GM19455 (cell line): ENCODE data around the gene ANKRD37.
"Not testable (repeated sequence)": the region's sequence is repeated elsewhere in the genome, so short reads cannot be mapped to it uniquely, and the experiment has no call there.

Experiments used
- ATAC-seq: cut with Tn5 transposase; IDR thresholded peaks from one replicate; pipeline ENCODE4 v1.9.1; 2021; ENCODE audit not compliant: unreplicated experiment

Gene ANKRD37, protein sequence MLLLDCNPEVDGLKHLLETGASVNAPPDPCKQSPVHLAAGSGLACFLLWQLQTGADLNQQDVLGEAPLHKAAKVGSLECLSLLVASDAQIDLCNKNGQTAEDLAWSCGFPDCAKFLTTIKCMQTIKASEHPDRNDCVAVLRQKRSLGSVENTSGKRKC

GRCh38 chr4:185396724-185397385, at the start of gene ANKRD37:
Gene ANKRD37, plus strand, starts transcription at chr4:185396841. Its CDS starts 83 bp downstream, at chr4:185396924.
- no peak for ATAC-seq

DNA sequence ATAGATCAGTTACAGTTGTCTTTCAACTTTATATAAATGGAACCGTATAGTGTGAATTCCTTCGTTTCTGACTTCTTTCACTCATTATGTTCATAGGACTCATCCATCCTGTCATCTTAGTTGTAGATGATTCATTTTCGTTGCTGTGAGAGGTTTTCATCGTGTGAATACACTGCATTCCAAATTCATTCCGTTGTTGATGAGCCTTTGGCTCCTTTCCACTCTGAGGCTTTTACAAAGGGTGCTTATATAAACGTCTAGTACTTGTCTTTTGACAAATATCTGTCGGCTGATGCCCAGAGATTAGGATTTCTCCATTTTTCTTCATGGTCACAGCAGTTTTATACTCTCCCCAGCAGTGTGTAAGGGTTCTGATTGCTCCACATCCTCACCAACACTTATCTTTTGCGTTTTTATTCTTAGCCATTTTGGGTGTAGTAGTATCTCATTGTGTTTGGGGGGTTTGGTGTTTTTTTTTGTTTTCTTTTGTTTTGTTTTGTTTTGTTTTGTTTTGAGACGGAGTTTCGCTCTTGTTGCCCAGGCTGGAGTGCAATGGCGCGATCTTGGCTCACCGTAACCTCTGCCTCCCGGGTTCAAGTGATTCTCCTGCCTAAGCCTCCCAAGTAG, 49.6 kb upstream of the ANKRD37 start:
- ATAC-seq, result no peak

GRCh38 chr4:185351691-185352090, 45.0 kb upstream of the ANKRD37 start:
- no peak for ATAC-seq

DNA sequence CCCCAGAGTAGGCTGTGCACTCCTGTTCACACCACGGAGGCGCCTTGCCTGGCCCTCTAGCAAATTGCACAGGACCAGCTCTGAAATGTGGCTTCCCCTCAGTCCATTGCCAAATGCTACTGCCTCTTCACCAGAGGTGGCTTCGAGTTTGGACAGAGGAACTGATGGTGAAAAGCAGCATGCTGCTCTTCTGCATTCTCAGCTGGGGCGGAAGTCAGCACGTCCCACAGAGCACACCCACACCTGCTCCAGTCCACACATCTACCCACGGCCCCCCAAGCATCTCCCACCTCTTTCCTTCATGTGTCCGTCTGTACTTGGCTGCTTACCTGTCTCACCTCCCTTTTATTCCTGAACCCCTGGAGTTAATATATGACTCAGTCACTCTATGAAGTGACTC, 44.4 kb upstream of the ANKRD37 start:
- no peak for ATAC-seq

- ATAC-seq, result no peak
These were observed 43.9 kb upstream of the ANKRD37 start for GRCh38 chr4:185352741-185353140.

DNA sequence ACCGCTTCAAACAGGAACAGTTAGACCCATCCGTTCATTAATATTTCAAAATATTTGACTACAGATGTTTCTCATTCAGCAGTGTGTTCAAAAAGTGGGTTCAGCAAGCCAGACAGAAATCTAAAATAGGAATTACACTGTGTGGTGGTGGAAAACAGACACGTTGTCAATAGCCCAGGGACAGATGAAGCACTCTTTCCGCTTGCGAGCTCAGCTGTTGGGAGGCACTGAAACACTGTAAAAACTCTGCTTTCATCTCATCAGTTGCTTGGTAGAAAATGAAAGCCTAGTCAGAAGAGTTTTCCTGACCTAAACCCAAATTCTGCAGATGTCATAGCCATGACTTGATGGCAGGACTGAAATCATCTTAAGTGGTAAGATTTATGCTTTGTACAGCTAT, 39.4 kb upstream of the ANKRD37 start:
- ATAC-seq, result no peak

DNA sequence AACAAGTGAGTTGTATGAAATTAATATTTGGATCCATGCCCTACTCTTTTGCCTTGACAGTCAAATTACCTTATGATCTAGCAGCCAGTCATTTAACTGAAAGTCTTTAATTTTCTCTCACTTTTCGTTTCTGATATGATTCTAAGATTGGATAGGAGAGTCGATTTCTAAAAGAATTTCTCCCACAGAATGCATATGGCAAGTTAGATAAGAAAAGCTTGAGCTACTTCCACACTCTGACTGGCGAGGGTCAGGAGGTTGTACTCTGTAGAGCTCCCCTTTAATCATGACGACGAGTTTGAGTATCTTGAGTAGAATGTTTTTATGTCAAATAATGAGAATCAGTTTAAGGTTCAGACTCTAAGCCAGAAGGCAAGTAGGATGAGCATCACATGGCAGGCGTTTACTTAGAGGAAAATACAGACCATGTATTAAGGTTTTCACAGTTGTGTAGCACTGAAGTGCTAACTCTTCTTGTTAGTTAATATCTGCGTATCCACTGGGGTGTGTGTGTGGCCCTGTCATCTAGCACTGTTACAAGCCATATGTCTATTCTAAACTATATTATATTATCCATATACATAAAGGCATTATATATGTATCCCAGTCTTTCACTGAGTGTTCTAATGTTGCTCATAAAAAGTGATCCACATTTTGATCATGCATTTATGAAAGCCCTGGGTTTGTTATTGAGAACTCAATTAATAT, 38.8 kb upstream of the ANKRD37 start:
- no peak for ATAC-seq

- ATAC-seq, result no peak
These were observed 38.1 kb upstream of the ANKRD37 start for GRCh38 chr4:185358514-185358913.

DNA sequence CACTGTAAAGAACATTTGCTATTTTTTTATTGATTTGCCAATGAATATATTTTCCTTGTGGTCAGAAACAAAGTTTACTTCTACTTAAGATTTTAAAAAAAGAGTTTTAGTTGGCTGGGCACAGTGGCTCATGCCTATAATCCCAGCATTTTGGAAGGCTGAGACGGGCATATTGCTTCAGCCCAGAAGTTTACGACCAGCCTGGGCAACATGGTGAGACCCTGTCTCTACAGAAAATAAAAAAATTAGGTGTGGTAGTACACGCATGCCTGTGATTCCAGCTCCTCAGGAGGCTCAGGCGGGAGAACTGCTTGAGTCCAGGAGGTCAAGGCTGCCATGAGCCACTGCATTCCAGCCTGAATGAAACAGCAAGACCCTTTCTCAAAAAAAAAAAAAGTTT, 37.7 kb upstream of the ANKRD37 start:
- ATAC-seq, result no peak

DNA sequence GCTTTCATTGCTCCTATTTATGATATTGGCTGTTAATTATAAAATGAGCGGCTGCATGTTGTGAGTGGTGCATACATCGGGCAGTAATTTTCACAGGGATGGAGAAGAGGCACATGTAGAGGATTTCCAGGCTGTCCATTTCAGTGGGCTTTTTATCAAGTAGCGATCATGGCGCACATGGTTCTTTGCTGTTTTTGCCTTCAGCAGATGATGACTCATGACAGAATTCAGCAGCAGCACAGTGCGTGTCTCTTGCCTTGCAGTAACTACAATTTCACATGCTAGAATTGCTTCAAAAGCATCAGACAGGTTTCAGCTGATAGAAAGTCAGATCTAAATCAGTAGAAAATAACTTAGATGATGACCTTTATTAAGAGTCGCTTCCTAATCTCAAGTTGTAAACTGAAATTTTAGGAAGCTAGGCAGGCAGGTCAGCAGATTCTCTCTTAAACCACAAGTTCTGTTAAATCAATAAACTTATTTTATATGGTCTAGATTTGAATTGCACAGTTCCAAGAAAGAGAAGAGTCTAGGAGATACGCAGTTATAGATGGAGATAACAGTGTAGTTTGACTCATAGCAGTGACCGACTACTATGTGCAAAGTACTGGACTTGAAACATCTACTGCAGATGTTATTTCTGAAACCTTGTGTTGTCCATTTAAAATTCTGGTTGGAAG, 36.7 kb upstream of the ANKRD37 start:
- no peak for ATAC-seq

GRCh38 chr4:185361872-185362271, 34.8 kb upstream of the ANKRD37 start:
- ATAC-seq, result no peak

GRCh38 chr4:185362570-185362969, 34.1 kb upstream of the ANKRD37 start:
- not testable (repeated sequence) for ATAC-seq

DNA sequence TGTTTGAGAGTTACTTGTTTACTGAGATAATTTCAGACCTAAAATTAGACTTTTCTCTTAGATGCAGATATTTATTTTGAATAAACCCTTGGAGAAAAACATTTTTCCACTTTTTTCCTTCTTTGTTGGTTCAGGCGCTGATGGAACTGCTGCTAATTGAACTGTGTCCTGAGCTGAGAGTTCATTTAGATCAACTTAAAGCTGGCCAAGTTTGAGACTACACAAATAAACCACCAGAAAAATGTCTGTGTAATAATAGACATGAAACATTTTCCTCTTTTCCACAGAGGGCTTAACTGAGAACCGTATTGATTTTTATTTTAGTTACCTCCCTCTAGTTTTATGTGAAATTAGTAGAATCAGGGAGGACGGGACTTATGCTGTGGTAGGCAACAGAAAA, 33.4 kb upstream of the ANKRD37 start:
- ATAC-seq, result no peak

GRCh38 chr4:185364886-185365285, 31.8 kb upstream of the ANKRD37 start:
- no peak for ATAC-seq

DNA sequence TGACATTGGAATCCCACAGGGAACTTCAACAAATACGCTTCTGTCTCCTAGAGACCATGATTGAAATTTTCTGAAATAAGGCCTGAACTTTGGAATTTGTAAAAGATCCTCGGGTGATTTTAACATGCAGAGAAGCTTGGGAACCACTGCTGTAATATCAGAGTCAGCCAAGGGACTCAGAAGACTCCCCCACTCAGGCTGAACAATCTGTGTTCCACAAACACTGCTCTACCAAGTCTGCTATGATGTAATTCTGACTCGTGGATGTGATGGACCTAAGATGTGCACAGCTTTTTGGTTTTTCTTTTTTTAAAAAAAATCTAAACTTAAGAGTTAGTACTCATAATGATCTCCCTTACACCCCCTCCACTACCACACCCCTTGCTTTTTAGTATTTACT, 26.9 kb upstream of the ANKRD37 start:
- ATAC-seq, result no peak

DNA sequence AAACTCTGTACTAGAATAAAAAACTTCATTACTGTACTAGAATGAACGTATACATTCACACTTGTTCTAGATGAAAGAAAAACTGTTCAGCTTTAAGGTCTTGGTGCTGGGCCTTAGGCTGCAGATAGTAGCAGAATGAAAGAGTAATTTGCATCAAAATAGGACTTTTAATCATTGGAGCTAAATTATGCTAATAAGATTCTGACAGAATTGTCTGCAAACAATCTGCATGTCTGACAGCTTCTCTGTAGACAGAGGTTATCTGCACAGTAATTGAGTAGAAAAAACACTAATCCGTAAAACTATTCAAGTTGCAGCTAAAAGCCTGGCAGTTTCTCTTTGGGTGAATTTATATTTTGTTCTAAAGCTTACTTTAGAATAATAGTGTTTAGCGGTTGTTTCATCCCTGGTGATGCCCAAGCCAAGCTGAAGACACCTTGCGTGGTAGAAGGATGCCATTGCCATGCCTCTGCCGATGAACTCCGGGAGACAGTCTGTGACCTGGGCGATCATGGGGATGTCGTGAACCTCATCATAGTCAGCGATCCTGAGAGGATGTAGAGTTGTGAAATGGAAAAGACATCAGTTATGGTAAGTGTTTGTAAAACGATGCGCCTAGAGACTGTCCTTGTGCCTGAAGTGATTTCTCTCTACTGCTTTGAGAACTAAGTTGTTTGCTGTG, 26.2 kb upstream of the ANKRD37 start:
- no peak for ATAC-seq

- ATAC-seq, result no peak
These were observed 24.9 kb upstream of the ANKRD37 start for GRCh38 chr4:185371702-185372101.

DNA sequence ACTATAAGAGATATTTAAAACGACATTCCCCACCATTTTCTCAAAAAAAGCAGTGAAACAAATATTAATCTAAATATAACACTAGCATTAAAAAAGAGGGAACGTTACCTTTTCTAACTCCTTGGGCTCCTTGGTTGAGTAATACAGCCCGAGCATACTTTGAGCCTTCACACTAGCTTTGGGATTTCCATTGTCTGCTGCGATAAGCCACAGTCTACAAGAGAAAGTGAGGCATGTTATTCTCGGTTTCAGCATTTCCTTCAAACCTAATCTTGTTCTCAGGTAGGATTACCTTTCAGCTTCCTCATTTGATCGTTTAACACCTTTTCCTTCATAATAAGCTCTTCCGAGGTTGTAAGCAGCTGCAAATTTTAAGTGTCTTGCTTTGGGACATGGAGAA, 22.6 kb upstream of the ANKRD37 start:
- ATAC-seq, result no peak

DNA sequence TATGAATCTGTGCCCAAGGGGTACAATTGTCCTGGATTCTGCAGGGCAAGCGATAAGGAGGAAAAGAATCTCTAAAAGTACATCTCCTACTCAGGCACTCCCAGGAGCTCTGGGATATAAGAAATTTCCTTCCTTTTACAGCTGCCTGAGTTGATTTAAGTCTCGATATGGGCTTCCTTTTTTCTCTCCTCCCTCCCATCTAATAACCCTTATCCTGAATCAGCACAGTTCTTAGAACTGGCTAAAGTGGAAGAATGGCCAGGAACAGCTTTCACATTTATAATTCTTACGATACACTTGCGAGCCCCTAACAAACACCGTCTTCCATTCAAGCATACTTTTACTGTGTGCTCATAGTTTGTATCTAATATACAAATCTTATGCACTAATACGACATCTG, 22.1 kb upstream of the ANKRD37 start:
- ATAC-seq, result no peak

- no peak for ATAC-seq
These were observed 18.4 kb upstream of the ANKRD37 start for GRCh38 chr4:185378264-185378663.
